Measurements from ENCODE around the gene OR4E2.
"Not testable (repeated sequence)": the region's sequence is repeated elsewhere in the genome, so short reads cannot be mapped to it uniquely, and the experiment has no call there.

The OR4E2 gene

DNA sequence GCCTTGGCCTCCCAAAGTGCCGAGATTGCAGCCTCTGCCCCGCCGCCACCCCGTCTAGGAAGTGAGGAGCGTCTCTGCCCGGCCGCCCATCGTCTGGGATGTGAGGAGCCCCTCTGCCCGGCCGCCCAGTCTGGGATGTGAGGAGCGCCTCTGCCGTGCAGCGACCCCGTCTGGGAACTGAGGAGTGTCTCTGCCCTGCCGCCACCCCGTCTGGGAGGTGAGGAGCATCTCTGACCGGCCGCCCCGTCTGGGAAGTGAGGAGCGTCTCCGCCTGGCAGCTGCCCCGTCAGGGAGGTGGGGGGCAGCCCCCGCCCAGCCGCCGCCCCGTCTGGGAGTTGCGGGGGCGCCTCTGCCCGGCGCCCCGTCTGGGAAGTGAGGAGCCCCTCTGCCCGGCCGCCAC is 44.0 kb downstream of the OR4E2 start:
- not testable (repeated sequence) for DNase-seq (ENCODE audit: low read depth)

DNA sequence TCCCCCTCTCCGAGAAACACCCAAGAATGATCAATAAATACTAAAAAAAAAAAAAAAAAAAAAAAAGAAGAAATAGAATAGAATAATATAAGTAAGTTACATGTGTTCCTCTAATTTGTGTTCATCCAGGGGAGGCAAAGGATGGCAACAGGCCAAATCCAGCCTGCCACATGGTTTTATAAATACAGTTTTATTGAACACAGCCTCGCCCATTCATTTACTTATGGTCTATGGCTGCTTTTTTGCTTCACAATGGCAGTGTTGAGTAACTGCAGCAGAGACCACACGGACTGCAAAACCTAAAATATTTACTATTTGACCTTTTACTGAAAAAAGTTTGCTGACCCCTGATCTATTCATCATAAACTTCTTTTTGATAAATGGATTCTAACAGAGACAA is 44.9 kb downstream of the OR4E2 start:
- DNase-seq (ENCODE audit: low read depth) = not testable (repeated sequence)

DNA sequence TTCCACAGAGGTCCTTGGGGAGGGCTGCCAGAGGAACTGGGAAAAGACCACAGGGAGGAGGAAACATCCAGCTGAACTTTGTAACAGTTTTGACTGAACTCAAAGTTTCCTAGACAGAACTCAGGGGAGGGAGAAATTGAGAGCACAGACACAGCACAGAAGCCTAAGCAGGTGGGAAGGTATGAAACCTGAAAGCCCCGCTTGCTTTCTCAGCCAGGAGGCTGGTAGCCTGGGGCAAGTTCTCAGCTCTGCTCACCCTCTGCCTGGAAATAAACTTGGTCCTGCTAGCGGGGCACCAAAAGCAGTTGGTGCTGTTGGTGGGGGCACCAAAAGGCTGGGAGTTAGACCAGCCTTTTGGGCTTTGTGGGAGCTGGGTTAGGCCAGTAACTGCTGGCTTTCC is 45.9 kb downstream of the OR4E2 start:
- DNase-seq (ENCODE audit: low read depth) = no peak

DNA sequence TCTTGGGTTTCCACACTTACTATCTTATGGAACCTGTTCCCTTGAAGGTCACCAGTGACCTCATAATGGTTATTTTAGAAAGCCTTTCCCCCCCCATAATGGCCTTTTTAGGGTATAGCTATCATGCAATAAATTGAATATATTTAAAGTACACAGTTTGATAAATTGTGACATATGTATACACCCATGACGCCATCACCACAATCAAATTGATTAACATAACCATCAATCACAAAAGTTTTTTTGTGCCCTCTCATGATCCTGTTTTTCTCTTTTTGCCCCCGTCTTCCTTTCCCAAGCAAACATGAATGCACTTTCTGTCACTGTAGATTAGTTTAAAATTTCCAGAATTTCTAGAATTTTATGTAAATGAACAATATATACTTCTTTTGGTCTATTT is 48.7 kb downstream of the OR4E2 start:
- no peak for DNase-seq (ENCODE audit: low read depth)

DNA sequence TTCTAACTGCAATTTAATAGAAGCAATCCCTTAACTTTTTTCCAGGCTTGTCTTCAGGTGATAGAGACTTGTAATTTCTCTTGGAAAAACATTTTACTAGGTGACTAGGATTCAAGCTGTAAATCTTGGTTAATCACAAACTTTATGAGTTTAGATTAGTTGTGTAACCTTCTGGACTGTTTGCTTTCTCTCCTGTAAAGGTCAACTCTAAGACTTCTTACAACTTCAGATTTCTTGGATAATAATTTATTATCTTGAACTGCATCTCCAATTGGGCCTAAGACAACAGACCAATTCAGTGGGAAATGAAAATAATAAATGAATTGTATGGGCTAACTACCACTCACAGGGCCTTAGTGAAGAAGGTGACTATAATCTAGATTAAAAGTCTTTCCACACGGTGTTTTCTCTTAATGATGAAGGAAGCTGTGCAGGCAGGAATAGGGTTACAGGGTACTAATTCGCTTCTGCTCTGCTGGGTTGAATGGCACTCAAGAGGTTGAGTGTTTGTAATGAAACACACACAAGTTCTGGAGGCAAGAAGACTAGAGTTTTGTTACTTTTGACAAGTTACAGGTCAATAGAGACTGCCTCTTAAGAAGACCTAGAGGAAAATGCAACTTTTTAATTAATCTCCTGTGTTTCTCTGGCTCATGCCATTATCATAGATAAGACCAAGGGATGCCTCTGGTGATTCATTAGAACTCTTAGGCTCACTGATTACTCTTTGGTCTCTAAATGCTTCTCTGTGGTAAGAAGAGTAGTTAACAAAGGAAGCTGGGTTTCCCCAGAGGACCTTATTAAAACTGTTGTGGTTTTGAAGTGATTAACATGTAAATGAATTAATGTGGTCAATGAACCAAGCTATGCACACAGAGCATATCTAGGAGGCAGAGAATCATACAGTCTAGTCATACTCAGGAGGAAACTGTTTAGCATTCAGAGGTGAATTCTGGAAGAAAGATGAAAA is 50.0 kb downstream of the OR4E2 start:
- no peak for DNase-seq (ENCODE audit: low read depth)

DNA sequence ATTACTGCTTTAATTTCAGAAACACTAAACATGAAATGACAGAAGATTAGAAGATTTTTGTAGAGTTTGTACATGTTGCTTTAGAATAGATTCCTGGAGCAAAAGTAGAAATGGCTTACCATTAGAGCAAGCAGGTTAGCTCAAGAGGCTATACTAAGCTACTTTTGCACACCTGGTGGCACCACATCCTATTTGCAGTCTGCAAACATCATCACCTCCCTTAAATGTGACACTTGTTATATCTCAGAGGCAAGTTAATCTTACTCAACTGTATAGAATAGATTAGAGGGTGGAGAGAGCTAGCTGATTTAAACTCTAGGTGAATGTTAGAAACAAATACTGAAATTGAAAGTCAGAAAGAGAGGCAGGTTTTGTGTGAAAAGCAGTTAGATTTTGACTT is 50.7 kb downstream of the OR4E2 start:
- no peak for DNase-seq (ENCODE audit: low read depth)

DNA sequence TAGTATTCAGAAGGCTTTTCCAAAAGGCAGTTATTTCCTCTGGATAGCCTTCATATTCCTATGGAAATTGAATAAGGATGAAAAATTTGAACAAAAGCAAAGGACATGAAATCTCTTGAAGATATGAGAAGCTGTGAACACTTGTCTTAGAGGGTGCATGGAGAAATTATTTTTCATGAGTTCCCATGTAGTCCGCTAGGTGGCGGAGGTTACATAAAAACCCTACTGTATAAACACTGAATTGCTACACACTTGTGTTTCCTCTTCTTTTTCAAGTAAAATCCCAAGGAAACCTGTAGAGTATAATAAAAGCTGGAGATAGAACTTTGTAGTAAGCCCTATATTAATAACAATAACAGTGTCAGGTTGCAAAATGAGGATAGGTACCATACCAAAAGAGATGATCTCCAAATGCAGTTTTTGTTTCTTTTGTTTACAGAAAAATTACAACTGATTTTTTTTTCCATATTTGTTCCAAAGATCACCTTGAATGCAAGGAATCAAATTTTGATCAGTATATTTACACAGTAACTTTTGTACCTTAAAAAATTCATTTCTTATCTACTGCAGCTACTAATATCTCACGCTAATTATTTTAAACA is 57.8 kb downstream of the OR4E2 start:
- peak; percentile 11 for DNase-seq (ENCODE audit: low read depth)

DNA sequence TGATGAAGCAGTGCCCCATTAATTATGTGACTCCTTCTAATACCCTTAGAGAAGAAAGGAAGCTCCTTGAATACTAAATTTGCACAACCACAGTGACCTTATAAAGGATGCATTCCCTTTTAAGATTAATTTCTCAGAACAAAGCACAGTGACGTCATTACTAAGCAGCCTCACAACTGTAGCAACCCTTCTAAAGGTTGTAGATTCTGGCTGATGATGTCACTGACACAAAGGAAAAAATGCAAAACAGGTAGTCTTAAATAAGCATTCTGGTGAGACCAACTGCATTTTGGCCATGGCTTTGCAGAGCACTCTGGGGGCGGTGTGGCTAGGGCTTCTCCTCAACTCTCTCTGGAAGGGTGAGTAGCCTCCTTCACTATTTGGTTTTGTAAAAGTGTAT is 58.4 kb downstream of the OR4E2 start:
- no peak for DNase-seq (ENCODE audit: low read depth)

DNA sequence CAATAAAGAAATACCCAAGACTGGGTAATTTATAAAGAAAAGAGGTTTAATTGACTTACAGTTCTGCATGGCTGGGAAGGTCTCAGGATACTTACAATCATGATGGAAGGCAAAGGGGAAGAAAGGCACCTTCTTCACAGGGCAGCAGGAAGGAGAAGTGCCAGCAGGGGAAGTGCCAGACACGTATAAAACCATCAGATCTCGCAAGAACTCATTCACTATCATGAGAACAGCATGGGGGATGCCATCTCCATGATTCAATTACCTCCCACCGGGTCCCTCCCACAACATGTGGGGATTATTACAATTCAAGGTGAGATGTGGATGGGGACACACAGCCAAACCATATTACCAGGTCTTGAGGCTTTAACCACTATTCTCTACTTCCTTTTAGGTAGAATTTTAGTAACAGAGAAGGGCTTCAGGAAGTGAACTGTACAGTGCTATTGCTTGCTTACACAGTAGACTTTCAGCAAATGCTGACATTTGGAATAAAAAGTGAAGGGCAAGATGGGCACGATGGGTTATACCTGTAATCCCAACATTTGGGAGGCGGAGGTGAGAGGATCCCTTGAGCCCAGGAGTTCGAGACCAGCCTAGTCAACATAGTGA is 60.8 kb downstream of the OR4E2 start:
- no peak for DNase-seq (ENCODE audit: low read depth)
